SK-N-SH treated with all-trans-retinoic acid at 6 μM for 48 hours (cell line): ENCODE results near the gene MESD.

Experiments used
- ATAC-seq: fragments of 200-7000 bp; cut with Tn5 transposase; 3 replicates; pipeline ENCODE4 v1.9.1; 2020; ENCODE audit warnings: mild to moderate bottlenecking, moderate library complexity
- ARNTL ChIP-seq: fragments of 450-650 bp; formaldehyde crosslinking; IDR thresholded peaks from 2 replicates; pipeline ENCODE4 v1.5.0; 2020; ENCODE audit warnings: low read depth, mild to moderate bottlenecking, moderate library complexity, borderline replicate concordance
- BACH2 ChIP-seq: fragments of 250-450 bp; sonication (Bioruptor Pico); IDR thresholded peaks from 2 replicates; pipeline ENCODE4 v1.9.0; 2021; ENCODE audit warnings: mild to moderate bottlenecking, borderline replicate concordance
- CREB5 ChIP-seq: fragments of 250-450 bp; sonication (Bioruptor Pico); IDR thresholded peaks from 2 replicates; pipeline ENCODE4 v1.5.1; 2020; ENCODE audit warnings: low read depth, mild to moderate bottlenecking, moderate library complexity
- CSDC2 ChIP-seq: fragments of 250-450 bp; sonication (Bioruptor Pico); IDR thresholded peaks from 2 replicates; pipeline ENCODE4 v1.5.0; 2020; ENCODE audit warnings: mild to moderate bottlenecking, moderate library complexity
- CSRNP3 ChIP-seq: fragments of 250-450 bp; sonication (Bioruptor Pico); IDR thresholded peaks from 2 replicates; pipeline ENCODE4 v1.5.1; 2021; ENCODE audit warnings: mild to moderate bottlenecking, moderate library complexity
- ESRRG ChIP-seq: fragments of 250-450 bp; sonication (Bioruptor Pico); IDR thresholded peaks from 2 replicates; pipeline ENCODE4 v1.6.1; 2021; ENCODE audit warnings: mild to moderate bottlenecking
- ISL1 ChIP-seq: fragments of 250-450 bp; sonication (Bioruptor Pico); IDR thresholded peaks from 2 replicates; pipeline ENCODE4 v2.1.2; 2022; ENCODE audit warnings: mild to moderate bottlenecking, moderate library complexity
- OSR1 ChIP-seq: fragments of 250-450 bp; sonication (Bioruptor Pico); IDR thresholded peaks from 2 replicates; pipeline ENCODE4 v1.8.0; 2022; ENCODE audit warnings: moderate library complexity, mild to moderate bottlenecking, inconsistent platforms
- PATZ1 ChIP-seq: fragments of 250-450 bp; sonication (Bioruptor Pico); IDR thresholded peaks from 2 replicates; pipeline ENCODE4 v1.8.0; 2020; ENCODE audit warnings: mild to moderate bottlenecking, moderate library complexity, borderline replicate concordance
- POU6F1 ChIP-seq: fragments of 250-450 bp; sonication (Bioruptor Pico); IDR thresholded peaks from 2 replicates; pipeline ENCODE4 v1.8.0; 2021; ENCODE audit warnings: low read depth, mild to moderate bottlenecking, moderate library complexity, borderline replicate concordance
- PPARA ChIP-seq: fragments of 250-450 bp; sonication (Bioruptor Pico); IDR thresholded peaks from 2 replicates; pipeline ENCODE4 v1.5.0; 2020; ENCODE audit warnings: mild to moderate bottlenecking, borderline replicate concordance
- RARB ChIP-seq: fragments of 250-450 bp; sonication (Bioruptor Pico); IDR thresholded peaks from 2 replicates; pipeline ENCODE4 v1.8.0; 2021; ENCODE audit warnings: mild to moderate bottlenecking, moderate library complexity
- SNAI2 ChIP-seq: fragments of 250-450 bp; sonication (Bioruptor Pico); IDR thresholded peaks from 2 replicates; pipeline ENCODE4 v1.5.0; 2020; ENCODE audit warnings: mild to moderate bottlenecking, moderate library complexity
- TCF4 ChIP-seq: fragments of 250-450 bp; sonication (Bioruptor Pico); IDR thresholded peaks from 2 replicates; pipeline ENCODE4 v1.8.0; 2021; ENCODE audit warnings: mild to moderate bottlenecking, moderate library complexity, borderline replicate concordance
- TOX ChIP-seq: fragments of 250-450 bp; sonication (Bioruptor Pico); IDR thresholded peaks from 2 replicates; pipeline ENCODE4 v1.8.0; 2021; ENCODE audit warnings: mild to moderate bottlenecking, moderate library complexity, borderline replicate concordance
- TSHZ2 ChIP-seq: fragments of 250-450 bp; sonication (Bioruptor Pico); IDR thresholded peaks from 2 replicates; pipeline ENCODE4 v1.5.0; 2020; ENCODE audit warnings: mild to moderate bottlenecking, moderate library complexity
- ZC3H10 ChIP-seq: fragments of 250-450 bp; sonication (Bioruptor Pico); IDR thresholded peaks from 2 replicates; pipeline ENCODE4 v1.5.1; 2021; ENCODE audit warnings: mild to moderate bottlenecking, moderate library complexity
- ZFP3 ChIP-seq: fragments of 250-450 bp; sonication (Bioruptor Pico); IDR thresholded peaks from 2 replicates; pipeline ENCODE4 v1.5.0; 2020; ENCODE audit warnings: mild to moderate bottlenecking, moderate library complexity
- ZFP30 ChIP-seq: fragments of 450-650 bp; formaldehyde crosslinking; IDR thresholded peaks from 2 replicates; pipeline ENCODE4 v1.5.0; 2022; ENCODE audit warnings: mild to moderate bottlenecking, moderate library complexity
- ZNF565 ChIP-seq: fragments of 450-650 bp; formaldehyde crosslinking; conservative IDR thresholded peaks from 2 replicates; pipeline ENCODE4 v1.5.0; 2020; ENCODE audit warnings: low read depth, mild to moderate bottlenecking, moderate library complexity
- ZNF70 ChIP-seq: fragments of 450-650 bp; formaldehyde crosslinking; IDR thresholded peaks from 2 replicates; pipeline ENCODE4 v1.5.0; 2020; ENCODE audit warnings: mild to moderate bottlenecking, moderate library complexity
- ZNF8 ChIP-seq: fragments of 450-650 bp; formaldehyde crosslinking; IDR thresholded peaks from 2 replicates; pipeline ENCODE4 v1.5.0; 2020; ENCODE audit warnings: mild to moderate bottlenecking, moderate library complexity

Gene MESD

GRCh38 chr15:80996247-80996646, 6.6 kb upstream of the MESD start:
- ATAC-seq: no peak
- no peak for TF ChIP-seq CREB5 (CRISPR knock-in tag)
- no peak for TF ChIP-seq TSHZ2 (CRISPR knock-in tag)
- no peak for TF ChIP-seq SNAI2 (CRISPR knock-in tag)
- TF ChIP-seq PATZ1 (CRISPR knock-in tag): no peak
- no peak for TF ChIP-seq TCF4 (CRISPR knock-in tag)
- TF ChIP-seq ISL1 (CRISPR knock-in tag): no peak
- no peak for TF ChIP-seq ARNTL
- no peak for TF ChIP-seq TOX (CRISPR knock-in tag)
- TF ChIP-seq ZFP3 (CRISPR knock-in tag): no peak
- no peak for TF ChIP-seq ZNF565
- no peak for TF ChIP-seq BACH2 (CRISPR knock-in tag)

GRCh38 chr15:80992441-80992840, 2.8 kb upstream of the MESD start:
- no peak for ATAC-seq
- TF ChIP-seq RARB (CRISPR knock-in tag): no peak
- no peak for TF ChIP-seq ESRRG
- TF ChIP-seq ZFP30: no peak

GRCh38 chr15:80992006-80992405, 2.4 kb upstream of the MESD start:
- ATAC-seq: no peak
- TF ChIP-seq TSHZ2 (CRISPR knock-in tag) (no peak), CSRNP3 (CRISPR knock-in tag) (no peak), ARNTL (no peak), POU6F1 (CRISPR knock-in tag) (no peak), ZFP30 (no peak), ZNF70 (no peak), BACH2 (CRISPR knock-in tag) (no peak), ZFP3 (CRISPR knock-in tag) (no peak), OSR1 (CRISPR knock-in tag) (no peak), ZNF8 (no peak), SNAI2 (CRISPR knock-in tag) (no peak), ISL1 (CRISPR knock-in tag) (no peak), ZC3H10 (CRISPR knock-in tag) (no peak), PATZ1 (CRISPR knock-in tag) (no peak), PPARA (CRISPR knock-in tag) (no peak), RARB (CRISPR knock-in tag) (no peak), CSDC2 (CRISPR knock-in tag) (no peak), TCF4 (CRISPR knock-in tag) (no peak), TOX (CRISPR knock-in tag) (no peak), ZNF565 (no peak)
